KBM-7 (cell line): ENCODE data around the gene LRRTM2.
"Not testable (repeated sequence)": the region's sequence is repeated elsewhere in the genome, so short reads cannot be mapped to it uniquely, and the experiment has no call there.

Experiments
- DNase-seq: peaks from one replicate; pipeline ENCODE4 v3.0.0-alpha.2; 2015
- in situ Hi-C: fragments of 300-500 bp; cut with MboI; formaldehyde crosslinking; loops from 2 replicates; pipeline ENCODE4 v1.14.3; 2020; ENCODE audit warnings: low sequenced_read_pairs, low pct_unique_long_range_greater_than_20kb, mixed read lengths

Gene LRRTM2

GRCh38 chr5:138874771-138875551 is at the start of gene LRRTM2:
Gene LRRTM2, minus strand, starts transcription at chr5:138875335. Its CDS starts 424 bp downstream, at chr5:138874911.
- no peak for DNase-seq
- in situ Hi-C loops: no loop called here

GRCh38 chr5:138922494-138922893 is 47.4 kb upstream of the LRRTM2 start:
- in situ Hi-C loops: no loop called here
- DNase-seq: no peak

- in situ Hi-C loops, DNase-seq: not testable (repeated sequence)
Measured at GRCh38 chr5:138921362-138921761, 46.2 kb upstream of the LRRTM2 start.

- DNase-seq: no peak
- in situ Hi-C loops: no loop called here
Measured at GRCh38 chr5:138920181-138920580, 45.0 kb upstream of the LRRTM2 start.

GRCh38 chr5:138918686-138919085 is 43.6 kb upstream of the LRRTM2 start:
- no peak for DNase-seq

GRCh38 chr5:138914338-138914737 is 39.2 kb upstream of the LRRTM2 start:
- in situ Hi-C loops: no loop called here
- DNase-seq: no peak

More at GRCh38 chr5:138918686-138919085, 43.6 kb upstream of the LRRTM2 start:
- in situ Hi-C loops: no loop called here

GRCh38 chr5:138913773-138914172 is 38.6 kb upstream of the LRRTM2 start:
- no peak for DNase-seq
- in situ Hi-C loops: no loop called here

- DNase-seq: no peak
- in situ Hi-C loops: no loop called here
Measured at GRCh38 chr5:138912093-138912492, 37.0 kb upstream of the LRRTM2 start.

- DNase-seq: no peak
- in situ Hi-C loops: no loop called here
Measured at GRCh38 chr5:138911441-138911840, 36.3 kb upstream of the LRRTM2 start.

- in situ Hi-C loops: no loop called here
- no peak for DNase-seq
Measured at GRCh38 chr5:138910546-138911185, 35.5 kb upstream of the LRRTM2 start.

- no peak for DNase-seq
- in situ Hi-C loops: no loop called here
Measured at GRCh38 chr5:138909734-138910133, 34.6 kb upstream of the LRRTM2 start.

GRCh38 chr5:138905541-138905940 is 30.4 kb upstream of the LRRTM2 start:
- in situ Hi-C loops: no loop called here
- no peak for DNase-seq

- no peak for DNase-seq
- in situ Hi-C loops: no loop called here
Measured at GRCh38 chr5:138903130-138903775, 28.1 kb upstream of the LRRTM2 start.

GRCh38 chr5:138901716-138902115 is 26.6 kb upstream of the LRRTM2 start:
- DNase-seq: no peak
- in situ Hi-C loops: no loop called here

- in situ Hi-C loops: no loop called here
- DNase-seq: peak; percentile 19
Measured at GRCh38 chr5:138900281-138900965, 25.3 kb upstream of the LRRTM2 start.

- in situ Hi-C loops: no loop called here
- DNase-seq: no peak
Measured at GRCh38 chr5:138898742-138899141, 23.6 kb upstream of the LRRTM2 start.

GRCh38 chr5:138898299-138898698 is 23.2 kb upstream of the LRRTM2 start:
- DNase-seq: no peak
- in situ Hi-C loops: no loop called here

- no peak for DNase-seq
- in situ Hi-C loops: no loop called here
Measured at GRCh38 chr5:138895918-138896317, 20.8 kb upstream of the LRRTM2 start.

GRCh38 chr5:138890644-138891043 is 15.5 kb upstream of the LRRTM2 start:
- in situ Hi-C loops: no loop called here
- no peak for DNase-seq

- in situ Hi-C loops: no loop called here
- no peak for DNase-seq
Measured at GRCh38 chr5:138889994-138890393, 14.9 kb upstream of the LRRTM2 start.
